ENCODE results near the gene CACNA2D4.

Gene CACNA2D4

GRCh38 chr12:1827826-1828805 lies 90.3 kb downstream of the CACNA2D4 start:
- Histone ChIP-seq H3K4me3 (ENCODE audit: low read depth in 1 of 5, low read length in 5 of 5) (no peak overlapping the region), H3K9me3 (ENCODE audit: control insufficient read depth in 5 of 5, low read length in 5 of 5) (no peaks in the 10 kb centered on the region), H3K27ac (ENCODE audit: low read depth, low read length) (no peak overlapping the region), H3K27me3 (ENCODE audit: control insufficient read depth in 5 of 5, insufficient read depth in 4 of 5, low read length in 5 of 5) (peaks cover 11 to 49% (median 40%) of the 10 kb centered on the region in 5 donors), H3K36me3 (ENCODE audit: control insufficient read depth in 5 of 5, insufficient read depth in 5 of 5, low read length in 5 of 5) (no peaks in the 10 kb centered on the region), H3K4me1 (ENCODE audit: control insufficient read depth in 5 of 5, insufficient read depth in 5 of 5, low read length in 5 of 5) (peaks cover 0 to 2% (median 0%) of the 10 kb centered on the region in 5 donors), H3K9ac (ENCODE audit: low read length in 5 of 5) (no peak overlapping the region)

DNA sequence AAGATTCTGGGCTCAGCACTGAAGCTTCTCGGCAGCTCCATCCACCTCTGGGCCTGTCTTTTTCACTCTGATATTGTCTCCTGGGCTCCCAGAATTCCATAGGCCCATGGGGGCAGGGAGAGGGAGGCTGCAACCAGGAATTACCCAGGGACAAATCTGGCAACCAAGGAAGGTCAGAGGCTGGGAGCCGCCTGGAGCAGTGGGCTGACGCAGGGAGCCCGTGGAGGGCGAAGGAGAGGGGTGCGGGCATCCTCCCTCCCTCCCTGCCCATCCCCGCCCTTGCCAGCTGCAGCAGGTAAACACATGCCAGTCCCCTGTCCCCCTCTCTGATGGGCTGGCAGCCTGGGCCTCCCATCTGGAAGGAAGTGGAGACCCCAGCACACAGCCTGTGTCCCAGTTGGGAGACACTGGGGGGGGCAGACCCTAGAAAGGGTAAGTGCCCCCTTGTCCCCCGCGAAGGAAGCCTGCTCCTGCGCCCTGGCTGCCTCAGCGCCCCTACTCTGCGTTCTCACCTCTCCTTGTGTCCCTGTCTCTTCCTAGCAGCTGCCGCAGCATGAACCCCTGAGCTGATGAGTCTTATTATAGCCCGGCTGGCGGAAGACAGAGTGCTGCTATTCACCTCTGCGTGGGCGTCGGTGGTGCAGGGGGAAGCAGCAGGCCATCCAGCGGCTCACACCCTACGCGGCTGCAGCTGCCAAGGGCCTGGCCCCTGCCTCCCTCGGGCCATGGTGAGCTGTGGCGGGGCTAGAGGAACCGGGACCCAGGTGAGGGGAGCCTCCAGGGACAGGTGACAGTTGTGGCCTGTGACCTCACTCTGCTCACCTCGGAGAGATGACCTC lies 91.4 kb downstream of the CACNA2D4 start:
- no peak overlapping the region for H3K4me3 ChIP-seq (ENCODE audit: low read depth in 1 of 5, low read length in 5 of 5)
- no peaks in the 10 kb centered on the region for H3K9me3 ChIP-seq (ENCODE audit: control insufficient read depth in 5 of 5, low read length in 5 of 5)
- H3K9ac ChIP-seq (ENCODE audit: low read length in 5 of 5): no peak overlapping the region
- H3K36me3 ChIP-seq (ENCODE audit: control insufficient read depth in 5 of 5, insufficient read depth in 5 of 5, low read length in 5 of 5): no peaks in the 10 kb centered on the region
- H3K27ac ChIP-seq (ENCODE audit: low read depth, low read length): no peak overlapping the region
- H3K4me1 ChIP-seq (ENCODE audit: control insufficient read depth in 5 of 5, insufficient read depth in 5 of 5, low read length in 5 of 5): peaks cover 0 to 2% (median 0%) of the 10 kb centered on the region in 5 donors
- H3K27me3 ChIP-seq (ENCODE audit: control insufficient read depth in 5 of 5, insufficient read depth in 4 of 5, low read length in 5 of 5): peaks cover 19 to 58% (median 48%) of the 10 kb centered on the region in 5 donors

DNA sequence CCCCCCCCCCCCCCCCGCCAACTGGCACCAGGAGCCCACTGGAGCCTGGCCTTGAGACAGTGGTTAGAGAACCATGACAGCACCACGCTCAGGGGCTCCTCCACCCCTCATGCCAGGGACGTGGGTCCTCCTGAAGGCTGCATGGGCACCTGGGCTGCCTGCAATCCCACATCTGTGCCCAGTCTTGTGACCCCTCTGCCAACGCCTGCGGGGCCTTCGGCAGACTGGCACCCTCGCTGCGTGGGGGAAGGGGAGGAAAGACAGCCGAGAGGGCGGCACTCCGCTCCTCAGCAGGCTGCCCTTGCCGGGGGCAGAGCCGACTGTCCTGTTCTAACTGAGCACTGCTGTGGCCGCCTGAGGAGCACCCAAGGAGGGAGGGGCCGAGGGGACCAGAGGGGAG lies 92.1 kb downstream of the CACNA2D4 start:
- Histone ChIP-seq H3K4me3 (ENCODE audit: low read depth in 1 of 5, low read length in 5 of 5) (no peak overlapping the region), H3K36me3 (ENCODE audit: control insufficient read depth in 5 of 5, insufficient read depth in 5 of 5, low read length in 5 of 5) (no peaks in the 10 kb centered on the region), H3K27ac (ENCODE audit: low read depth, low read length) (no peak overlapping the region), H3K27me3 (ENCODE audit: control insufficient read depth in 5 of 5, insufficient read depth in 4 of 5, low read length in 5 of 5) (peaks cover 20 to 63% (median 51%) of the 10 kb centered on the region in 5 donors), H3K9ac (ENCODE audit: low read length in 5 of 5) (no peak overlapping the region), H3K4me1 (ENCODE audit: control insufficient read depth in 5 of 5, insufficient read depth in 5 of 5, low read length in 5 of 5) (peaks cover 0 to 2% (median 0%) of the 10 kb centered on the region in 5 donors), H3K9me3 (ENCODE audit: control insufficient read depth in 5 of 5, low read length in 5 of 5) (no peaks in the 10 kb centered on the region)

DNA sequence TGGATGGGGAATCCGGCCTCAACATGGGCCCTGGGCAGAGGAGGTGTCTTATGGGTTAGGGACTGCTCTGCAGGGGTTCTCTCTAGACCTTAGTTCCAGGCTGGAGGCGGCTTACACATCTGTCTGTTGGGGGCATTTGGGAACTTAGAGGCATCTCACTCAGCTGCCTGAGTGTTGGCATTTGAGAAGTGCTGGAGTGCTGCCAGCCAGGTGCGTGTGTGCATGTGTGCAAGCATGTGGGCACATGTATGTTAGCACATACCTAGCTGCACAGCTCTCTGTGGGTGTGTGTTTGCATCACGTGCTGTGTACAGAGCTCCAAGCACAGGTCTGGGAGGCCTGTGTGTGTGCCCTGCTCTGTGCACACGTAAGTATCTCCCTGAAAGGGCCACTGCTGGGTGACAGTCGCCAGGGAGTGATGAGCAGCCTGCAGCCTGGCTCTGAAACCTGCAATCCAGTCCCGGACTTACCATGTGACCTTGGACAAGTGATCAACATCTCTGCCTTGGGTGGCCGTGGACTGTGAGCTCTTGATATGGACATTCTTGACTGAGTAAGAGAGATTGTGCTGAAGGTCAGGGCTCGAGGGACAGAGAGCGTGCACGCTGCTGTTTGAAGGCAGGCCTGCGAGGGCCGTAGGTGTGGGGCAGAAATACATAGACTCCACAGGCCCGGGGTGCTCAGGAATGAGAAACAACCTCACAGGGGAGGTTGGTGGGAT lies 92.9 kb downstream of the CACNA2D4 start:
- Histone ChIP-seq H3K27me3 (ENCODE audit: control insufficient read depth in 5 of 5, insufficient read depth in 4 of 5, low read length in 5 of 5) (peaks cover 20 to 63% (median 53%) of the 10 kb centered on the region in 5 donors), H3K4me3 (ENCODE audit: low read depth in 1 of 5, low read length in 5 of 5) (no peak overlapping the region), H3K36me3 (ENCODE audit: control insufficient read depth in 5 of 5, insufficient read depth in 5 of 5, low read length in 5 of 5) (no peaks in the 10 kb centered on the region), H3K4me1 (ENCODE audit: control insufficient read depth in 5 of 5, insufficient read depth in 5 of 5, low read length in 5 of 5) (no peaks in the 10 kb centered on the region), H3K9ac (ENCODE audit: low read length in 5 of 5) (no peak overlapping the region), H3K9me3 (ENCODE audit: control insufficient read depth in 5 of 5, low read length in 5 of 5) (no peaks in the 10 kb centered on the region), H3K27ac (ENCODE audit: low read depth, low read length) (no peak overlapping the region)

- H3K4me1 ChIP-seq (ENCODE audit: control insufficient read depth in 5 of 5, insufficient read depth in 5 of 5, low read length in 5 of 5): peaks cover 0 to 3% (median 0%) of the 10 kb centered on the region in 5 donors
- H3K27ac ChIP-seq (ENCODE audit: low read depth, low read length): no peak overlapping the region
- peaks cover 29 to 65% (median 55%) of the 10 kb centered on the region in 5 donors for H3K27me3 ChIP-seq (ENCODE audit: control insufficient read depth in 5 of 5, insufficient read depth in 4 of 5, low read length in 5 of 5)
Observed at GRCh38 chr12:1823237-1823636, 95.2 kb downstream of the CACNA2D4 start.

DNA sequence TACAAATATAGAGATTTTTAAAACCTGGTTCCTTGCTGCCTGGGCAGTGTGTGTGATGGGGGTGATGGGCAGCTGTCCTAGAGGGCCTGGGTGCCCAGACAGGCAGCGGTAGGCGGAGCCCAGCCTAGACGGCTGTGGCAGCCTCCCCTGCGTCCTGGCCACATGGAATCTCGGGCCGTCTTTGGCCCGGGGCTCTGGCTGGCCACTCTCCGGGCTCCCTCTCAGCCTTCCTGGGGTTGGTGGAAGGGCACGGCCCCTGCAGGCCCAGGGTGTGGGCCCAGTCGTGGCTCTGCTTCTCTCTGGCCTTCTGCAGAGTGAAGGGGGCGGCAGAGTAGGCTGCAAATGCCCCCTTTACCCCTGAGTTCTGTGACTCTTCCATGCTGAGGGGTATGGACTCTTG lies 95.8 kb downstream of the CACNA2D4 start:
- no peak overlapping the region for H3K27ac ChIP-seq (ENCODE audit: low read depth, low read length)
- H3K9me3 ChIP-seq (ENCODE audit: control insufficient read depth in 5 of 5, low read length in 5 of 5): no peaks in the 10 kb centered on the region
- H3K9ac ChIP-seq (ENCODE audit: low read length in 5 of 5): no peak overlapping the region
- H3K4me3 ChIP-seq (ENCODE audit: low read depth in 1 of 5, low read length in 5 of 5): no peak overlapping the region
- H3K36me3 ChIP-seq (ENCODE audit: control insufficient read depth in 5 of 5, insufficient read depth in 5 of 5, low read length in 5 of 5): no peaks in the 10 kb centered on the region
- H3K4me1 ChIP-seq (ENCODE audit: control insufficient read depth in 5 of 5, insufficient read depth in 5 of 5, low read length in 5 of 5): peaks cover 0 to 3% (median 0%) of the 10 kb centered on the region in 5 donors
- peaks cover 29 to 63% (median 54%) of the 10 kb centered on the region in 5 donors for H3K27me3 ChIP-seq (ENCODE audit: control insufficient read depth in 5 of 5, insufficient read depth in 4 of 5, low read length in 5 of 5)

More at GRCh38 chr12:1823237-1823636, 95.2 kb downstream of the CACNA2D4 start:
- Histone ChIP-seq H3K9ac (ENCODE audit: low read length in 5 of 5) (no peak overlapping the region), H3K36me3 (ENCODE audit: control insufficient read depth in 5 of 5, insufficient read depth in 5 of 5, low read length in 5 of 5) (no peaks in the 10 kb centered on the region), H3K9me3 (ENCODE audit: control insufficient read depth in 5 of 5, low read length in 5 of 5) (no peaks in the 10 kb centered on the region), H3K4me3 (ENCODE audit: low read depth in 1 of 5, low read length in 5 of 5) (no peak overlapping the region)

DNA sequence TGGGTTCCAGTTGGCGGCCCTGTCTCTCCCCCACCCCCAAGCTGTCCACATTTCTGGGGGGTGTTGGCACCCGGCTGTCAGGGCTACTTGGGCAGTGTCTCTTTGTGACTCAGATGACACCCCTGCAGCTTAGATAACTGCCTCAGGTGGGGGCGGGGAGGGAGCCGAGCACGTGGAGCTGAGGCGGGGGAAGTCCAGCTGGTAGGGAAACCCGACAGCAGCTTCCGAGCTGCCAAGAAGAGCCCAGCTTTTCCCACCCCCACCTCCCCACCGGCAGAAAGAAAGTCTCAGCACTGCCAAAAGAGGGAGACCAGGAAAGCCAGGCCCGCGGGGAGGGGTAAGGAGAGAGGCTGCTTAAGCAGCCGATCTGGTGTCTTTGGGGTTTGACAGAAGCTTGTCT lies 96.6 kb downstream of the CACNA2D4 start:
- H3K9me3 ChIP-seq (ENCODE audit: control insufficient read depth in 5 of 5, low read length in 5 of 5): no peaks in the 10 kb centered on the region
- H3K27ac ChIP-seq (ENCODE audit: low read depth, low read length): no peak overlapping the region
- H3K9ac ChIP-seq (ENCODE audit: low read length in 5 of 5): no peak overlapping the region
- H3K36me3 ChIP-seq (ENCODE audit: control insufficient read depth in 5 of 5, insufficient read depth in 5 of 5, low read length in 5 of 5): no peaks in the 10 kb centered on the region
- H3K4me1 ChIP-seq (ENCODE audit: control insufficient read depth in 5 of 5, insufficient read depth in 5 of 5, low read length in 5 of 5): peaks cover 0 to 3% (median 0%) of the 10 kb centered on the region in 5 donors
- H3K27me3 ChIP-seq (ENCODE audit: control insufficient read depth in 5 of 5, insufficient read depth in 4 of 5, low read length in 5 of 5): peaks cover 24 to 57% (median 50%) of the 10 kb centered on the region in 5 donors
- H3K4me3 ChIP-seq (ENCODE audit: low read depth in 1 of 5, low read length in 5 of 5): no peak overlapping the region

DNA sequence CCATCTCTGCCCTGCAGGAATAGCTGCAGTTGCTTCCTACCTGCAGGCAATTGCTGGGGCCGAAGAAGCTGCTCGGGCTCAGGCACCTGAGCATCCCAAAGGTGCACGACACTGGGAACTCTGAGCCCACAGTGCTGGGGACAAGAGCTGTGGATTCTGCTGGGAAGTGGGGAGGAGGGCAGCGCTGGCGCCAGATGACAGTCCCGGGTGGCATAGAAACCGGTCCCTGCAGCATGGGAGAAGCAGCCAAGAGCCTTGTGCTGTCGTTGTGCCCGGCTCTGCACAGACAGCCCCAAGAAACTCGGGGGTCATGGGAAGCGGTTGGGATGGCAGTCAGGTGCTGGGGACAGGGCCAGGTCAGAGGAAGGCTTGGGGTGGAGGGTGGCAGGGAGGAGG lies 97.6 kb downstream of the CACNA2D4 start:
- H3K36me3 ChIP-seq (ENCODE audit: control insufficient read depth in 5 of 5, insufficient read depth in 5 of 5, low read length in 5 of 5): no peaks in the 10 kb centered on the region
- no peak overlapping the region for H3K9ac ChIP-seq (ENCODE audit: low read length in 5 of 5)
- H3K4me1 ChIP-seq (ENCODE audit: control insufficient read depth in 5 of 5, insufficient read depth in 5 of 5, low read length in 5 of 5): peaks cover 0 to 3% (median 0%) of the 10 kb centered on the region in 5 donors
- peaks cover 24 to 61% (median 49%) of the 10 kb centered on the region in 5 donors for H3K27me3 ChIP-seq (ENCODE audit: control insufficient read depth in 5 of 5, insufficient read depth in 4 of 5, low read length in 5 of 5)
- no peak overlapping the region for H3K4me3 ChIP-seq (ENCODE audit: low read depth in 1 of 5, low read length in 5 of 5)
- H3K9me3 ChIP-seq (ENCODE audit: control insufficient read depth in 5 of 5, low read length in 5 of 5): no peaks in the 10 kb centered on the region
- H3K27ac ChIP-seq (ENCODE audit: low read depth, low read length): no peak overlapping the region

DNA sequence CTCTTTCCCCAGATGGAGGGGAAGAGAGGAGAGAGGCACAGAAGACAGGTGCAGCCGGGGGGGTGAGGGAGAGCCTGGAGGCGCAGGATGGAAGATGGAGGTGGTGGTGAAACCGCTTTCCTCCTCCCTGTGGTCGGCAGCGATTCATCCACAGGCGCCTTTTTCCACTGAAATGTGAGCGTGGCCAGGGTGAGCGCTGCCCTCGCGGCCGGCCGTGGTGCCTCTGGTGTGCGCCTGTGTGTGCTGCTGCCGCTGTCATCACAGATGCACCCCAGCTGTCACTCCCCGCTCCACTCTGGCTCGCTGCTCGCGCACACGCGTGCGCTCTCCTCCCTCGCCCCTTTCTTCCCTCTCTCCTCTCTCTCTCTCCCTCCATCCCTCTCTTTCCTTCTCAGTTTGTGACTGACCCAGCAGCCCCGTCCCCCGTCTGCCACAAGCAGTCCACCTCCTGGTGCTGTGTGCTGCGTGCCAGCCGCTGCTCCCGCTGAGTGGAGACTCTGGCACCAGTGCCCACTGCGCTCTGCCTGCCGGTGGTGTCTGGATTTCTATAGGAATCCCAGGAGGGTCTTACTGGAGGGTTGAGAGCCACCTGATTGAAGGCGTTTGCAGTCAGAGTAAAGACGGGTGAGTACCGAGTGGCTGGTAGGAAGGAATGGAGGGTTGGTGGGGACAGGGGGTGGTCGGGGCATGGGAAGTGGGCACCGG lies 98.1 kb downstream of the CACNA2D4 start, which contains the start of gene LRTM2:
LRTM2 (plus strand) TSS at position 375 of the 705 bp plus-strand sequence. CDS start 7,584 bp downstream, outside the sequence.
- Histone ChIP-seq H3K4me1 (ENCODE audit: control insufficient read depth in 5 of 5, insufficient read depth in 5 of 5, low read length in 5 of 5) (peaks cover 0 to 3% (median 0%) of the 10 kb centered on the region in 5 donors), H3K4me3 (ENCODE audit: low read depth in 1 of 5, low read length in 5 of 5) (no peak within 1 kb of the TSS), H3K27me3 (ENCODE audit: control insufficient read depth in 5 of 5, insufficient read depth in 4 of 5, low read length in 5 of 5) (peaks cover 24 to 57% (median 46%) of the 10 kb centered on the region in 5 donors), H3K36me3 (ENCODE audit: control insufficient read depth in 5 of 5, insufficient read depth in 5 of 5, low read length in 5 of 5) (no peaks in the 10 kb centered on the region), H3K9me3 (ENCODE audit: control insufficient read depth in 5 of 5, low read length in 5 of 5) (no peaks in the 10 kb centered on the region), H3K9ac (ENCODE audit: low read length in 5 of 5) (no peak within 1 kb of the TSS), H3K27ac (ENCODE audit: low read depth, low read length) (no peak within 1 kb of the TSS)
